Activated naive CD4-positive, alpha-beta T cell treated with anti-CD3 and anti-CD28 coated beads for 36 hours (primary cell): ENCODE results near the gene ENTPD3. TPM values are rescaled to one million over a fixed set of nuclear protein-coding genes. Genes with fewer than 3 reads are reported as not detected.
A peak's percentile ranks its signal among the peaks of the same experiment; 100 is the strongest.

Experiments used
- CTCF ChIA-PET: fragments of 350-600 bp; sonication (Branson Sonifier 250); formaldehyde crosslinking; loops from one replicate; lab custom pipeline; 2021; ENCODE audit warnings: antibody characterized with exemption; lab: Charles Lee
- DNase-seq: peaks from one replicate; pipeline ENCODE4 v3.0.0-alpha.2; 2020
- H3K27ac Mint-ChIP-seq: one replicate; pipeline ENCODE4 v1.8.0; 2021; ENCODE audit warnings: mild to moderate bottlenecking, mixed read lengths
- H3K27me3 Mint-ChIP-seq: one replicate; pipeline ENCODE4 v1.8.0; 2021; ENCODE audit warnings: low read depth, mixed read lengths
- H3K36me3 Mint-ChIP-seq: one replicate; pipeline ENCODE4 v1.8.0; 2021; ENCODE audit warnings: low read depth, mixed read lengths
- H3K4me1 Mint-ChIP-seq: one replicate; pipeline ENCODE4 v1.8.0; 2021; ENCODE audit warnings: low read depth, mixed read lengths
- H3K4me3 Mint-ChIP-seq: one replicate; pipeline ENCODE4 v1.8.0; 2021; ENCODE audit warnings: mild to moderate bottlenecking, moderate library complexity, mixed read lengths
- H3K9me3 Mint-ChIP-seq: one replicate; pipeline ENCODE4 v1.8.0; 2021; ENCODE audit warnings: mixed read lengths
- intact Hi-C: fragments of 100-400 bp; cut with micrococcal nuclease; formaldehyde crosslinking; loops from one replicate; pipeline ENCODE4 v1.15.1; 2023
- total RNA-seq, 2 experiments: library from RNA; stranded (reverse); gene quantifications; one replicate each; pipeline ENCODE4 v1.2.3, GENCODE V29; 2021

The ENTPD3 gene
- not detected for total RNA-seq

- H3K9me3 Mint-ChIP-seq: no peaks in the 10 kb centered on the region
- CTCF ChIA-PET: interaction anchor here (0.7 to 1.7 kb wide), 2 partner anchors 196 to 608 kb away, joined by 4 to 6 read pairs; no protein-coding TSS in a partner anchor
- peak within 1 kb of the TSS; percentile 62 for H3K4me3 Mint-ChIP-seq
- H3K4me1 Mint-ChIP-seq: peaks cover 5% of the 10 kb centered on the region
- DNase-seq: peak; percentile 40
- no peaks in the 10 kb centered on the region for H3K36me3 Mint-ChIP-seq
- H3K27me3 Mint-ChIP-seq: peaks cover 37% of the 10 kb centered on the region
- intact Hi-C loops: no loop called here
- no peak within 1 kb of the TSS for H3K27ac Mint-ChIP-seq
Observed at GRCh38 chr3:40387001-40387894, at the start of gene ENTPD3. Gene ENTPD3 (plus strand): TSS chr3:40387184. CDS start chr3:40388058, 874 bp downstream.

- Mint-ChIP-seq H3K36me3 (no peaks in the 10 kb centered on the region), H3K4me1 (peaks cover 11% of the 10 kb centered on the region), H3K27me3 (no peaks in the 10 kb centered on the region), H3K4me3 (no peak overlapping the region), H3K9me3 (no peaks in the 10 kb centered on the region), H3K27ac (no peak overlapping the region)
- DNase-seq: no peak
- CTCF ChIA-PET: interaction anchor here (0.5 kb wide), 1 partner anchor 99 kb away, joined by 4 read pairs; no protein-coding TSS in a partner anchor
- intact Hi-C loops: loop anchor here (10.0 kb wide), 2 partner anchors 635 to 1755 kb away; partner anchors contain the start of gene TRAK1
Observed at GRCh38 chr3:40339871-40340270, 47.1 kb upstream of the ENTPD3 start.

GRCh38 chr3:40340541-40341170 is 46.3 kb upstream of the ENTPD3 start:
- H3K27ac Mint-ChIP-seq: no peak overlapping the region

GRCh38 chr3:40341671-40342070 is 45.3 kb upstream of the ENTPD3 start:
- no peak for DNase-seq
- intact Hi-C loops: no loop called here

More at GRCh38 chr3:40340541-40341170, 46.3 kb upstream of the ENTPD3 start:
- Mint-ChIP-seq H3K4me1 (peaks cover 11% of the 10 kb centered on the region), H3K36me3 (peaks cover 1% of the 10 kb centered on the region), H3K27me3 (no peaks in the 10 kb centered on the region), H3K4me3 (no peak overlapping the region), H3K9me3 (no peaks in the 10 kb centered on the region)
- CTCF ChIA-PET: no interaction called here
- no peak for DNase-seq
- intact Hi-C loops: no loop called here

GRCh38 chr3:40350529-40350928 is 36.5 kb upstream of the ENTPD3 start:
- no peak overlapping the region for H3K4me3 Mint-ChIP-seq
- H3K4me1 Mint-ChIP-seq: no peaks in the 10 kb centered on the region
- intact Hi-C loops: no loop called here

More at GRCh38 chr3:40341671-40342070, 45.3 kb upstream of the ENTPD3 start:
- no peaks in the 10 kb centered on the region for H3K27me3 Mint-ChIP-seq
- H3K9me3 Mint-ChIP-seq: no peaks in the 10 kb centered on the region
- CTCF ChIA-PET: interaction anchor here (0.6 kb wide), 1 partner anchor 76 kb away, joined by 3 read pairs; no protein-coding TSS in a partner anchor
- H3K4me1 Mint-ChIP-seq: peaks cover 10% of the 10 kb centered on the region
- H3K36me3 Mint-ChIP-seq: peaks cover 1% of the 10 kb centered on the region
- H3K27ac Mint-ChIP-seq: no peak overlapping the region
- H3K4me3 Mint-ChIP-seq: no peak overlapping the region

GRCh38 chr3:40355410-40355809 is 31.6 kb upstream of the ENTPD3 start:
- H3K4me1 Mint-ChIP-seq: no peaks in the 10 kb centered on the region
- peaks cover 10% of the 10 kb centered on the region for H3K9me3 Mint-ChIP-seq
- CTCF ChIA-PET: no interaction called here
- no peak for DNase-seq
- H3K27ac Mint-ChIP-seq: no peak overlapping the region
- H3K27me3 Mint-ChIP-seq: peaks cover 16% of the 10 kb centered on the region
- no peaks in the 10 kb centered on the region for H3K36me3 Mint-ChIP-seq
- intact Hi-C loops: no loop called here
- H3K4me3 Mint-ChIP-seq: no peak overlapping the region

More at GRCh38 chr3:40350529-40350928, 36.5 kb upstream of the ENTPD3 start:
- CTCF ChIA-PET: no interaction called here
- H3K27me3 Mint-ChIP-seq: peaks cover 13% of the 10 kb centered on the region
- H3K36me3 Mint-ChIP-seq: peaks cover 4% of the 10 kb centered on the region
- H3K9me3 Mint-ChIP-seq: peaks cover 13% of the 10 kb centered on the region
- DNase-seq: no peak
- H3K27ac Mint-ChIP-seq: no peak overlapping the region

GRCh38 chr3:40358454-40358853 is 28.5 kb upstream of the ENTPD3 start:
- no peaks in the 10 kb centered on the region for H3K36me3 Mint-ChIP-seq
- no peak overlapping the region for H3K4me3 Mint-ChIP-seq
- H3K27me3 Mint-ChIP-seq: peaks cover 12% of the 10 kb centered on the region
- peaks cover 3% of the 10 kb centered on the region for H3K9me3 Mint-ChIP-seq
- intact Hi-C loops: no loop called here
- DNase-seq: no peak
- no peaks in the 10 kb centered on the region for H3K4me1 Mint-ChIP-seq
- CTCF ChIA-PET: no interaction called here
- no peak overlapping the region for H3K27ac Mint-ChIP-seq

- intact Hi-C loops: no loop called here
- CTCF ChIA-PET: no interaction called here
- Mint-ChIP-seq H3K36me3 (no peaks in the 10 kb centered on the region), H3K4me1 (no peaks in the 10 kb centered on the region), H3K9me3 (no peaks in the 10 kb centered on the region), H3K27ac (no peak overlapping the region), H3K4me3 (no peak overlapping the region), H3K27me3 (peaks cover 13% of the 10 kb centered on the region)
- DNase-seq: no peak
Observed at GRCh38 chr3:40363674-40364073, 23.3 kb upstream of the ENTPD3 start.

GRCh38 chr3:40366203-40367162 is 20.5 kb upstream of the ENTPD3 start:
- H3K9me3 Mint-ChIP-seq: no peaks in the 10 kb centered on the region
- H3K27ac Mint-ChIP-seq: no peak overlapping the region
- no peaks in the 10 kb centered on the region for H3K36me3 Mint-ChIP-seq
- H3K27me3 Mint-ChIP-seq: peaks cover 16% of the 10 kb centered on the region
- CTCF ChIA-PET: no interaction called here
- no peak overlapping the region for H3K4me3 Mint-ChIP-seq
- DNase-seq: no peak
- intact Hi-C loops: no loop called here
- H3K4me1 Mint-ChIP-seq: no peaks in the 10 kb centered on the region

GRCh38 chr3:40369716-40370115 is 17.3 kb upstream of the ENTPD3 start:
- intact Hi-C loops: no loop called here
- CTCF ChIA-PET: no interaction called here
- H3K9me3 Mint-ChIP-seq: no peaks in the 10 kb centered on the region
- no peak for DNase-seq
- H3K4me1 Mint-ChIP-seq: no peaks in the 10 kb centered on the region
- H3K36me3 Mint-ChIP-seq: no peaks in the 10 kb centered on the region
- H3K27me3 Mint-ChIP-seq: peaks cover 21% of the 10 kb centered on the region
- H3K27ac Mint-ChIP-seq: no peak overlapping the region
- H3K4me3 Mint-ChIP-seq: no peak overlapping the region

- no peaks in the 10 kb centered on the region for H3K36me3 Mint-ChIP-seq
- H3K4me3 Mint-ChIP-seq: no peak overlapping the region
- DNase-seq: no peak
- H3K9me3 Mint-ChIP-seq: peaks cover 7% of the 10 kb centered on the region
- H3K27me3 Mint-ChIP-seq: no peaks in the 10 kb centered on the region
- intact Hi-C loops: no loop called here
- CTCF ChIA-PET: no interaction called here
- H3K27ac Mint-ChIP-seq: no peak overlapping the region
- peaks cover 4% of the 10 kb centered on the region for H3K4me1 Mint-ChIP-seq
Observed at GRCh38 chr3:40377822-40378221, 9.2 kb upstream of the ENTPD3 start.
